ENCODE measurements around the gene MGMT. TPM values are rescaled to one million over a fixed set of nuclear protein-coding genes. Genes with fewer than 3 reads are reported as not detected.
"Not testable (repeated sequence)": the region's sequence is repeated elsewhere in the genome, so short reads cannot be mapped to it uniquely, and the experiment has no call there.

Gene MGMT
- total and polyA plus RNA-seq, 2 donors (not counting 1 experiment from before 2014, with no cell fraction given), result 1.9 to 29.1 TPM

GRCh38 chr10:129426606-129427005 lies 40.4 kb upstream of the MGMT start:
- Histone ChIP-seq H3K36me3 (ENCODE audit: control insufficient read depth, insufficient read depth, low read length) (no peaks in the 10 kb centered on the region), H3K27ac (ENCODE audit: insufficient read depth, low read length) (no peak overlapping the region), H3K79me2 (ENCODE audit: control insufficient read depth, insufficient read depth, low read length) (no peaks in the 10 kb centered on the region), H3K27me3 (ENCODE audit: control insufficient read depth, insufficient read depth, low read length) (no peaks in the 10 kb centered on the region), H3K4me3 (replicated peaks in 1 of 4; ENCODE audit: control extremely low read depth in 1 of 4, insufficient read depth in 1 of 4, low read depth in 3 of 4, low read length in 4 of 4) (no peak overlapping the region), H4K20me1 (ENCODE audit: control insufficient read depth, extremely low read depth, insufficient read depth, low read length) (no peaks in the 10 kb centered on the region), H3K9me3 (ENCODE audit: control insufficient read depth, insufficient read depth, low read depth, low read length) (no peaks in the 10 kb centered on the region), H3K4me2 (ENCODE audit: extremely low read depth, insufficient read depth, low read length) (no peak overlapping the region), H2AFZ (ENCODE audit: low read length) (no peak overlapping the region), H3K4me1 (ENCODE audit: control insufficient read depth, extremely low read depth, insufficient read depth, low read length) (no peaks in the 10 kb centered on the region), H3K9ac (ENCODE audit: insufficient read depth, low read length) (no peak overlapping the region)
- DNase-seq (ENCODE audit: low read depth in 2 of 2), result no peak
- TF ChIP-seq CTCF (conservative IDR thresholded peaks at IDR 0.05 in 1 of 2, IDR thresholded peaks at IDR 0.05 in 1 of 2; ENCODE audit: low read depth in 1 of 2, low read length in 2 of 2) (no peak), EZH2 (IDR thresholded peaks at IDR 0.05; ENCODE audit: low read length, missing control alignments) (no peak)

- no peaks in the 10 kb centered on the region for H3K36me3 ChIP-seq (ENCODE audit: control insufficient read depth, insufficient read depth, low read length)
Measured at GRCh38 chr10:129433266-129433665, 33.8 kb upstream of the MGMT start.

GRCh38 chr10:129435724-129436123 lies 31.3 kb upstream of the MGMT start:
- H2AFZ ChIP-seq (ENCODE audit: low read length); DNase-seq (ENCODE audit: low read depth in 2 of 2): not testable (repeated sequence)

More at GRCh38 chr10:129433266-129433665, 33.8 kb upstream of the MGMT start:
- TF ChIP-seq CTCF (conservative IDR thresholded peaks at IDR 0.05 in 1 of 2, IDR thresholded peaks at IDR 0.05 in 1 of 2; ENCODE audit: low read depth in 1 of 2, low read length in 2 of 2) (no peak), EZH2 (IDR thresholded peaks at IDR 0.05; ENCODE audit: low read length, missing control alignments) (no peak)
- H3K27ac ChIP-seq (ENCODE audit: insufficient read depth, low read length), result no peak overlapping the region
- no peaks in the 10 kb centered on the region for H3K27me3 ChIP-seq (ENCODE audit: control insufficient read depth, insufficient read depth, low read length)
- H3K4me1 ChIP-seq (ENCODE audit: control insufficient read depth, extremely low read depth, insufficient read depth, low read length), result no peaks in the 10 kb centered on the region
- H3K79me2 ChIP-seq (ENCODE audit: control insufficient read depth, insufficient read depth, low read length), result no peaks in the 10 kb centered on the region
- H2AFZ ChIP-seq (ENCODE audit: low read length), result no peak overlapping the region
- no peak overlapping the region for H3K9ac ChIP-seq (ENCODE audit: insufficient read depth, low read length)
- no peaks in the 10 kb centered on the region for H3K9me3 ChIP-seq (ENCODE audit: control insufficient read depth, insufficient read depth, low read depth, low read length)
- no peaks in the 10 kb centered on the region for H4K20me1 ChIP-seq (ENCODE audit: control insufficient read depth, extremely low read depth, insufficient read depth, low read length)
- H3K4me2 ChIP-seq (ENCODE audit: extremely low read depth, insufficient read depth, low read length), result no peak overlapping the region
- DNase-seq (ENCODE audit: low read depth in 2 of 2), result no peak
- no peak overlapping the region for H3K4me3 ChIP-seq (replicated peaks in 1 of 4; ENCODE audit: control extremely low read depth in 1 of 4, insufficient read depth in 1 of 4, low read depth in 3 of 4, low read length in 4 of 4)

More at GRCh38 chr10:129435724-129436123, 31.3 kb upstream of the MGMT start:
- H3K36me3 ChIP-seq (ENCODE audit: control insufficient read depth, insufficient read depth, low read length); H3K9me3 ChIP-seq (ENCODE audit: control insufficient read depth, insufficient read depth, low read depth, low read length); H3K4me3 ChIP-seq (replicated peaks in 1 of 4; ENCODE audit: control extremely low read depth in 1 of 4, insufficient read depth in 1 of 4, low read depth in 3 of 4, low read length in 4 of 4); H3K79me2 ChIP-seq (ENCODE audit: control insufficient read depth, insufficient read depth, low read length); H4K20me1 ChIP-seq (ENCODE audit: control insufficient read depth, extremely low read depth, insufficient read depth, low read length); H3K9ac ChIP-seq (ENCODE audit: insufficient read depth, low read length); H3K4me1 ChIP-seq (ENCODE audit: control insufficient read depth, extremely low read depth, insufficient read depth, low read length); H3K27me3 ChIP-seq (ENCODE audit: control insufficient read depth, insufficient read depth, low read length); H3K27ac ChIP-seq (ENCODE audit: insufficient read depth, low read length); H3K4me2 ChIP-seq (ENCODE audit: extremely low read depth, insufficient read depth, low read length): not testable (repeated sequence)

All from fibroblast of lung (primary cell).